Ovary (tissue), 3 donors: ENCODE measurements around the gene C2orf78.
"Not testable (repeated sequence)": the region's sequence is repeated elsewhere in the genome, so short reads cannot be mapped to it uniquely, and the experiment has no call there.

Experiments
- CTCF ChIP-seq, 3 donors: fragments of 450-650 bp in 2 of 3; fragments of 200-600 bp in 1 of 3; IDR thresholded peaks; one replicate each; pipeline versions ENCODE4 v1.5.1 to v1.8.0; 2016 to 2022; ENCODE audit warnings: antibody characterized with exemption in 3 of 3, mild to moderate bottlenecking in 1 of 3
- EP300 ChIP-seq: sonication (generic); formaldehyde crosslinking; IDR thresholded peaks from one replicate; pipeline ENCODE4 v1.6.1; 2017; ENCODE audit warnings: antibody characterized with exemption
- POLR2A ChIP-seq: fragments of 450-650 bp; IDR thresholded peaks from one replicate; pipeline ENCODE4 v1.6.1; 2017; ENCODE audit warnings: antibody characterized with exemption, mild to moderate bottlenecking, moderate library complexity
- donor health status: DM: no; HTN: no; CAD: no.

- not testable (repeated sequence) for TF ChIP-seq CTCF (IDR thresholded peaks at IDR 0.05); POLR2A; EP300
Observed at GRCh38 chr2:73778867-73779466, 5.0 kb upstream of the C2orf78 start.
